ENCODE data around the gene HIBCH.
"Not testable (repeated sequence)": the region's sequence is repeated elsewhere in the genome, so short reads cannot be mapped to it uniquely, and the experiment has no call there.

Gene HIBCH

GRCh38 chr2:190338453-190338852 is 18.8 kb upstream of the HIBCH start:
- no peak for TF ChIP-seq EZH2 (IDR thresholded peaks at IDR 0.05; ENCODE audit: borderline replicate concordance, low read length)
- no peak for TF ChIP-seq CTCF (IDR thresholded peaks at IDR 0.05; ENCODE audit: low read length)
- Histone ChIP-seq H4K20me1 (ENCODE audit: insufficient read depth, low read length) (no peaks in the 10 kb centered on the region), H3K27ac (ENCODE audit: low read depth, low read length, poor library complexity, severe bottlenecking) (no peak overlapping the region)

GRCh38 chr2:190336420-190336819 is 16.8 kb upstream of the HIBCH start:
- Histone ChIP-seq H3K27ac (ENCODE audit: low read depth, low read length, poor library complexity, severe bottlenecking) (no peak overlapping the region), H4K20me1 (ENCODE audit: insufficient read depth, low read length) (no peaks in the 10 kb centered on the region), H2AFZ (ENCODE audit: low read length) (no peak overlapping the region), H3K4me1 (ENCODE audit: insufficient read depth, low read length, severe bottlenecking) (no peaks in the 10 kb centered on the region), H3K27me3 (ENCODE audit: insufficient read depth, low read length) (no peaks in the 10 kb centered on the region), H3K4me3 (ENCODE audit: low read depth, low read length, poor library complexity, severe bottlenecking) (no peak overlapping the region), H3K9me3 (ENCODE audit: low read length) (no peaks in the 10 kb centered on the region), H3K79me2 (ENCODE audit: insufficient read depth, low read length) (no peaks in the 10 kb centered on the region), H3F3A (ENCODE audit: insufficient read depth, low read length) (no peaks in the 10 kb centered on the region), H3K9me2 (ENCODE audit: low read depth, low read length) (no peaks in the 10 kb centered on the region), H3K9ac (ENCODE audit: low read length) (no peak overlapping the region), H3K36me3 (ENCODE audit: insufficient read depth, low read length) (no peaks in the 10 kb centered on the region), H3K4me2 (ENCODE audit: low read length) (no peak overlapping the region)
- TF ChIP-seq EZH2 (IDR thresholded peaks at IDR 0.05; ENCODE audit: borderline replicate concordance, low read length): no peak
- TF ChIP-seq CTCF (IDR thresholded peaks at IDR 0.05; ENCODE audit: low read length): no peak

More at GRCh38 chr2:190338453-190338852, 18.8 kb upstream of the HIBCH start:
- H3K27me3 ChIP-seq (ENCODE audit: insufficient read depth, low read length): no peaks in the 10 kb centered on the region
- peaks cover 4% of the 10 kb centered on the region for H3K4me1 ChIP-seq (ENCODE audit: insufficient read depth, low read length, severe bottlenecking)
- H3K4me2 ChIP-seq (ENCODE audit: low read length): no peak overlapping the region
- no peaks in the 10 kb centered on the region for H3K9me2 ChIP-seq (ENCODE audit: low read depth, low read length)
- no peak overlapping the region for H2AFZ ChIP-seq (ENCODE audit: low read length)
- H3F3A ChIP-seq (ENCODE audit: insufficient read depth, low read length): no peaks in the 10 kb centered on the region
- no peak overlapping the region for H3K9ac ChIP-seq (ENCODE audit: low read length)
- H3K36me3 ChIP-seq (ENCODE audit: insufficient read depth, low read length): no peaks in the 10 kb centered on the region
- H3K9me3 ChIP-seq (ENCODE audit: low read length): no peaks in the 10 kb centered on the region
- no peaks in the 10 kb centered on the region for H3K79me2 ChIP-seq (ENCODE audit: insufficient read depth, low read length)
- H3K4me3 ChIP-seq (ENCODE audit: low read depth, low read length, poor library complexity, severe bottlenecking): no peak overlapping the region

- not testable (repeated sequence) for H3K27ac ChIP-seq (ENCODE audit: low read depth, low read length, poor library complexity, severe bottlenecking); H3K4me3 ChIP-seq (ENCODE audit: low read depth, low read length, poor library complexity, severe bottlenecking); H3F3A ChIP-seq (ENCODE audit: insufficient read depth, low read length); H3K4me1 ChIP-seq (ENCODE audit: insufficient read depth, low read length, severe bottlenecking); H3K9ac ChIP-seq (ENCODE audit: low read length); H3K9me2 ChIP-seq (ENCODE audit: low read depth, low read length); H3K4me2 ChIP-seq (ENCODE audit: low read length); H3K27me3 ChIP-seq (ENCODE audit: insufficient read depth, low read length); H3K9me3 ChIP-seq (ENCODE audit: low read length); H3K36me3 ChIP-seq (ENCODE audit: insufficient read depth, low read length); H2AFZ ChIP-seq (ENCODE audit: low read length); H3K79me2 ChIP-seq (ENCODE audit: insufficient read depth, low read length); H4K20me1 ChIP-seq (ENCODE audit: insufficient read depth, low read length)
Observed at GRCh38 chr2:190335584-190335983, 16.0 kb upstream of the HIBCH start.

- Histone ChIP-seq H3K27ac (ENCODE audit: low read depth, low read length, poor library complexity, severe bottlenecking) (no peak overlapping the region), H3K36me3 (ENCODE audit: insufficient read depth, low read length) (no peaks in the 10 kb centered on the region), H3K4me2 (ENCODE audit: low read length) (no peak overlapping the region), H3K79me2 (ENCODE audit: insufficient read depth, low read length) (no peaks in the 10 kb centered on the region), H3K9ac (ENCODE audit: low read length) (no peak overlapping the region), H3K4me1 (ENCODE audit: insufficient read depth, low read length, severe bottlenecking) (no peaks in the 10 kb centered on the region), H4K20me1 (ENCODE audit: insufficient read depth, low read length) (no peaks in the 10 kb centered on the region), H3K27me3 (ENCODE audit: insufficient read depth, low read length) (no peaks in the 10 kb centered on the region), H3K9me2 (ENCODE audit: low read depth, low read length) (no peaks in the 10 kb centered on the region), H3F3A (ENCODE audit: insufficient read depth, low read length) (no peaks in the 10 kb centered on the region), H2AFZ (ENCODE audit: low read length) (no peak overlapping the region), H3K4me3 (ENCODE audit: low read depth, low read length, poor library complexity, severe bottlenecking) (no peak overlapping the region), H3K9me3 (ENCODE audit: low read length) (no peaks in the 10 kb centered on the region)
- TF ChIP-seq EZH2 (IDR thresholded peaks at IDR 0.05; ENCODE audit: borderline replicate concordance, low read length): no peak
- TF ChIP-seq CTCF (IDR thresholded peaks at IDR 0.05; ENCODE audit: low read length): no peak
Observed at GRCh38 chr2:190335225-190335559, 15.6 kb upstream of the HIBCH start.
